GM21360 (cell line): ENCODE measurements around the gene MMD.
"Not testable (repeated sequence)": the region's sequence is repeated elsewhere in the genome, so short reads cannot be mapped to it uniquely, and the experiment has no call there.

ENCODE experiments used
- ATAC-seq: cut with Tn5 transposase; IDR thresholded peaks from one replicate; pipeline ENCODE4 v1.9.1; 2021; ENCODE audit warnings: mild to moderate bottlenecking, moderate library complexity; ENCODE audit not compliant: unreplicated experiment

MMD gene

DNA sequence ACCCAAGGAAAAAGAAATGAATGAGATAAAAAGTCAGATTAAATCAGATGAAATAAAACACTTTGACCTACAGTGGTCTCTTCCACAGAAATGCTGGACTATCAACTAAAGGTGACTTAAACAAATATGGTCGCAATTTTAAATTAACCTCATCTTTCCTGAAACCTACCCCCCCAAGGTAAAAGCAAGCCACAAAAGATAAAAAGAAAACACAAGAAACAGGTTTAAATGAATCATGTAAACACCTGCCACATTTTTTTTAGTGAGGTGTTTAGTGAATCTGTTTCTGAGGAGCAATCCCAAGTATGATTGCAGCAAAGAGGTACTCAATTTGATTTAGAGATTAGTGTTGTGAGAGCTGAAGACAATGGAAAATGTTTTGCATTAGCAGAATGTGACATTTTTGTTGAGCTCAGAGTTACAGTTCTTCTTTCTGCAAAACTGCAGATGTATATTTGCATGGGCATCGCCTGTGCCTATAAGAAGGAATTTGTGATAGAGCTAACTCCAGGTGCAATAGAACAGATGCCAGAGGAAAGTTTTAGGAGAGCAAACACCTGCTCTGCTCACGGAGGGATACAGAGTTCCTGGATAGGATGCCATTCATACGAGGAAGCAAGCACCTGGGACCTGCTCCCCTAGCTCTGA lies 3.4 kb upstream of the MMD start:
- ATAC-seq: no peak

- no peak for ATAC-seq
Observed at GRCh38 chr17:55423535-55423934, 1.9 kb upstream of the MMD start.

GRCh38 chr17:55422828-55423164 lies 1.2 kb upstream of the MMD start:
- ATAC-seq: not testable (repeated sequence)

DNA sequence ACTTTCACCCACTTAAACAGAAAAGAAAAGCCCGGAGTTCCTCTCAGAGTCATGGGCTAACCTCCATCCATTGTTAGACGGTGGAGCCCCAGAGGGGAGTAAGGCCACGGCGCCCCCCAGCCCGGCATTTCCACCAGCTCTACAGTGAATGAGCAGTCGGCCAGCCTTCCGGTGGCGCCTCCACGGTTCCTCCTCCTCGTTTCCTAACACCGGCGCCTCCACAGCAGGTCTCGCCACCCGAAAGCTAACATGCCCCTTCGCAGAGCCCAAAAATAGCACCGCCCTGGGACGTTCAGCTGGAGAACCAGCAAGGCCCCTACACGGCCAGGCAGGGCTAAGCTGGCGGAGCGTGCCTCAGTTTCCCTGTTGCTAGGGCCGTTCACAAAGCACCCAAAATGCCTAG lies 858 bp downstream of the MMD start:
- no peak for ATAC-seq

- ATAC-seq: peak; percentile 29
Observed at GRCh38 chr17:55420067-55420775, 1.4 kb downstream of the MMD start.

- ATAC-seq: no peak
Observed at GRCh38 chr17:55418369-55419268, 3.0 kb downstream of the MMD start.

DNA sequence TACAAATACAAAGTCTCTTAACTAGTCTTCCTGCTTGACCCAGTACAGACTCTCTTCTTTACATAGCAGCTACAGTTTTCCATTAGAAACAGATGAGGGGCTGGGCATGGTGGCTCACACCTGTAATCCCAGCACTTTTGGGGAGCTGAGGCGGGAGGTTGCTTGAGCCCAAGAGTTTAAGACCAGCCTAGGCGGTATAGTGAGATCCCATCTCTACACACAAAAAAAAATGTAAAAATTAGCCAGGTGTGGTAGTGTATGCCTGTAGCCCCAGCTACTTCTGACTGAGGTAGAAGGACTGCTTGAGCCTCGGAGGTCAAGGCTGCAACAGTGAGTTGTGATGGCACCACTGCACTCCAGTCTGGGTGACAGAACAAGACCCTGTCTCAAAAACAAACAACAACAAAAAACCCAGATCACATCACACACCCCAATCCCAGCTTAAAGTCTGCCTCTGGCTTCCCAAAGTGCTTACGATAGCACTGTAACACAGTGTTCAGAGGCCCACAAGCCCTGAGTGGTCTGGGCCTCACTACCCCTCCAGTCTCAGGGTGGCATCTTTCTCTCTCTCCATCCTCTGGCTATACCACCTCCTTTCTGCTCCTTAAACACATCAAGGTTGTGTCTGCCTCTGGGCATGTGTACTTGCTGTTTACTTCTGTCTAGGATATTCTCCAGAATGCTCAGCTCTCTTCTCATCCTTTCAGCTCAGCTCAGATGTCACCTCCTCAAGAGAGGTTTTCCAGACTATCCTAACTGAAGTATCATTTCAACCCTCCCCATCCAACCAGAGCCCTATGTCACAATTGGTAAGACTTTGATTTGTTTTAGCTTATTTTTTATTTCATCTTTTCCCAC lies 4.0 kb downstream of the MMD start:
- no peak for ATAC-seq

- ATAC-seq: no peak
Observed at GRCh38 chr17:55416470-55417052, 5.1 kb downstream of the MMD start.

- ATAC-seq: no peak
Observed at GRCh38 chr17:55416000-55416399, 5.6 kb downstream of the MMD start.

GRCh38 chr17:55414983-55415382 lies 6.7 kb downstream of the MMD start:
- no peak for ATAC-seq

GRCh38 chr17:55413825-55414489 lies 7.7 kb downstream of the MMD start:
- ATAC-seq: no peak

DNA sequence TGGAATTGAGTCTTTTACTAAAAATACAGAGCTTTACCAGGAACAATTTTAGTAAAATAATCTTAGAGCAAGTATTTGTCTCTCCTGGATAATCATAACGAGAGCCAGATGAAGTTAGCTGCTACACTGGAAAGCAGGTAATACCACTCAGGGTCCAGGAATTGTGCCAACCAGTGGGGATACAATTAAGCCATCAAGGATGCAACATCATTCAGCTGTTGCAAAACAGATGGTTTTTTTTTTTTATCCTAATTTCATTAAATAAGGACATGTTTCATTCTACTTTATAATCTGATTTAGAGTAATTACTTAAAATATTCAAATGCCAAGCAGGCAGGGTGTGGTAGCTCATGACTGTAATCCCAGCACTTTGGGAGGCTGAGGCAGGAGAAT lies 10.2 kb downstream of the MMD start:
- no peak for ATAC-seq

GRCh38 chr17:55410722-55411462 lies 10.7 kb downstream of the MMD start:
- no peak for ATAC-seq

DNA sequence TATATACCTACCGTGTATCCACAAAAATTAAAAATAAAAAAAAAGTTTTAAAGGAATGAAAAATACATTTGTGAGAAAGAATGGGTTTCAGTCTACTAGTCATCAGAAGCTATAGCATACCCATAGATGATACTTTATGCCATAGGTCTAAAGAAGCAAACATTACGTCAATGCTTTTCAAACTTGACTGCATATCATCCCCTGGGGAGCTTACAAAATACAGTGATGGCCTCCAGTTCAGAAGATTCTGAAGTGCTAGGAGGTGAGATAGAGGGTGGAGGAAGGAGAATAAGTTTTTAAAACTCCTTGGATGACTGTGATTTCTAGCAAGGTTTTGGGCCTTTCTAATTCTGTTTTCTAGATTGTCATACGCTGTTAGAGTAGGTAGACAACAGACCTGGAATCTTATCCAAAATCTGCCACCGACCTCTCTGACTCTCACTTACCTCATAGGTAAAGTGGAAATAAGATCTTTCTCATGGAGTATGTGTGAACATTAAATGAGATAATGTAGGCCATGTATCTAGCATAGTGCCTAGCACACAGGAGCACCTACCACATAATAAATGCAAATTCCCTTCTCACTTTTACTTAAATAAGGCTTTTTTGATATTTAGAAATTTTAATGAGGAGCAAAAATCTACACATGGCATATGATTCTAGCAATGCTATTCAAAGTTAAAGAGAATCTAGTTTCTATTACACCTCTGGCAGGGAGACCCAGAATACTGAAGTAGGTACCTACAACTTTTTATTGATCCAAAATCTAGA lies 12.4 kb downstream of the MMD start:
- no peak for ATAC-seq

- no peak for ATAC-seq
Observed at GRCh38 chr17:55407641-55408566, 13.7 kb downstream of the MMD start.

DNA sequence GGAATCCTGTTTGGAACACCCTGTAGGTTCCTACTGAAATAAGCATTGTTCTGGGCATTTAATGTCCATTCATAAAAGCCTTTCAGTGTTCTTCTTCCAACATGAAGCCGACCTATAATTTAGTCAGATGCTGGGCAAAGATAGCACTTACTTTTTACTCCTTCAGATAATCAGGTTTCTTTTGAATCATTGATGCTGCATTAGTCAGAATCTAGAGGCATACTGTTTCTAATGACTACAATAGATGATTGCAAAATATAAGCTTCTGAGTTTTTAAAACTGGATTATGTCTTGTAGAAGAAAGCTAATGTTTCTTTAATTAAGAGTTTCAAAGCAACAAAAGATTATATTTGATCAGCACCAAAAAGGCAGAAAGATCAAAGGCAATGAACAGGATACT lies 16.0 kb downstream of the MMD start:
- ATAC-seq: no peak

DNA sequence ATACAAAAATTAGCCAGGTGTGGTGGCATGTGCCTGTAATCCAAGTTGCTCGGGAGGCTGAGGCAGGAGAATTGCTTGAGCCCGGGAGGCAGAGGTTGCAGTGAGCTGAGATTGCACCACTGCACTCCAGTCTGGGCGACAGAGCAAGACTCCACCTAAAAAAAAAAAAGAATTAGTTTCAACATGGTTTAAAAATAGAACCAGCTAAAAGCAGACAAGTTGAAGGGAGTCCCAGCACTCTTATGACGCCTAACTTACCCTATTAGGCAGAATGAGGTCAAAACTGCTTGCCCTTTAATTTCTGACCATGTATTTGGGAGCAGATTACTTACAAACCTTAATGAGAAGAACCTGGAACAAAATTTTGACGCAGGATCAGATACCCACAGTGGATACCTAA lies 17.4 kb downstream of the MMD start:
- ATAC-seq: not testable (repeated sequence)

DNA sequence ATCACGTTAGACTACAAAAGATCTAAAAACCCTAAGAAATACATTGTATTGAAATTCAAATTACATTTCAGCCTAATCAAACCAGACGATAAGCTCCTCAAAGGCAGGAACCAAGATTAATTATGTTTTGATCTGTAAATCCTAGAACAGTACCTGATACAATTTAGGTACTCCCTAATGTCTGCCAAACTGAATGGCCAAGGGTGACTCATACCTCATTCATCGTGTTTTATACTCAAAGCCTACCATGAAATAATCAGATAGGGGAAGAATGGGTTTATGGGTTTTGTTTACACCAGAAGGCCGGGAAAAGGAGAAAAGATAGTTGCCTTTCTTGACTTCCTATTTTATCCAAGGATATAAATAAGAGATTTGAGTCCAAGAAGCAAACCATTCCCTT lies 19.3 kb downstream of the MMD start:
- no peak for ATAC-seq
